ENCODE results near the gene UCP2.
"Not testable (repeated sequence)": the region's sequence is repeated elsewhere in the genome, so short reads cannot be mapped to it uniquely, and the experiment has no call there.

The UCP2 gene

DNA sequence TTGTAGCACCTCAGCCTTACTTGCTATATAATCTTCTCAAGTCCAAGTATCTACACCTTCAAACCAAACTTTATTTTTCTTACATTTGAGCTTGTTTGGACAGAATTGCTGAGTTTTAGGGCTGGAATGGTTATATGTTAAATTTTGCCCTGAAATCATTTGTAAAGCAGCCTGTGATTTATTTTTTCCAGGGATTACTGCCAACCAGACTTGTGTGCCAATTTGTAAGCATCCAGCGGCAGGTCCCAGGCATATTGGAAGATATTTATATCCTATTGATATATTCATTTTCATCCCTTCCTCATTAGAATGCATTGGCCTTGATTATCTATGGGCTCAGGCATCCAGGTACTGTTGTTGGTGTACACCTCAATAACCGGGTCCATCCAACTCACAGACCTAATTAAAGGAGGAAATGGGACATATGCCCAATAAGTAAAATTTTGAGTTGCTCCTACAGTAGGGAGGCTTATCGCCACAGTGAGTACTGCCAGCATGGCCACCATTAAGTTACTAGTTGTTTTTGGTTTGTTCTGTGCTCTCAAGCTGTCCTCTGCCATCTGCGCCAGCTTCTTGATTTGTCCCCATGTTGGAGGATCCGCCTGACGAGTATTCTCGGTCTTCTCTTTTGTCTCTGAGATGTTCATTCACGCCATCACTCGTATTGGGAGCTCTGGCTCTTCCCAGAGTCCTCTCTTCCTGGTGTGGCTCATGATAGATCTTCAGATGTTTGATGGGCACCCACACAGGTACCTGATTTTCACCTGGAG lies 41.7 kb downstream of the UCP2 start:
- DNase-seq (ENCODE audit: low read depth): no peak

GRCh38 chr11:73939096-73939495 lies 43.5 kb downstream of the UCP2 start:
- no peak for DNase-seq (ENCODE audit: low read depth)

GRCh38 chr11:73936047-73936446 lies 46.6 kb downstream of the UCP2 start:
- not testable (repeated sequence) for DNase-seq (ENCODE audit: low read depth)

DNA sequence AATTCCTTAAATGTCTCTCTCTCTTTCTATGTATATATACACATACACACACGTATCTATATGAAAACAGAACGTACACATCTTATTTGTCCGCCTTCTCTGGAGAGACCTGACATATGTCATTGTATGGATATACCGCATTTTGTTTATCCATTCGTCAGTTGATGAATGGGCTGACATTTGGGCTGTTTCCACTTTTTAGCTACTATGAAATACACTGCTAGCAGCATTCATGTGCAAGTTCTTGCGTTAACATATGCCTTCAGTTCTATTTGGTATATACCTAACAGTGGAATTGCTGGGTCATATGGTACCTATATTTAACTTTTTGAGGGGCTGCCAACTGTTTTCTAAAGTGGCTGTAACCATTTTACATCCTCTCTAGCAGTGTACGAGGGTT lies 49.9 kb downstream of the UCP2 start:
- DNase-seq (ENCODE audit: low read depth): no peak

- DNase-seq (ENCODE audit: low read depth): no peak
These were observed 50.7 kb downstream of the UCP2 start for GRCh38 chr11:73931951-73932350.

DNA sequence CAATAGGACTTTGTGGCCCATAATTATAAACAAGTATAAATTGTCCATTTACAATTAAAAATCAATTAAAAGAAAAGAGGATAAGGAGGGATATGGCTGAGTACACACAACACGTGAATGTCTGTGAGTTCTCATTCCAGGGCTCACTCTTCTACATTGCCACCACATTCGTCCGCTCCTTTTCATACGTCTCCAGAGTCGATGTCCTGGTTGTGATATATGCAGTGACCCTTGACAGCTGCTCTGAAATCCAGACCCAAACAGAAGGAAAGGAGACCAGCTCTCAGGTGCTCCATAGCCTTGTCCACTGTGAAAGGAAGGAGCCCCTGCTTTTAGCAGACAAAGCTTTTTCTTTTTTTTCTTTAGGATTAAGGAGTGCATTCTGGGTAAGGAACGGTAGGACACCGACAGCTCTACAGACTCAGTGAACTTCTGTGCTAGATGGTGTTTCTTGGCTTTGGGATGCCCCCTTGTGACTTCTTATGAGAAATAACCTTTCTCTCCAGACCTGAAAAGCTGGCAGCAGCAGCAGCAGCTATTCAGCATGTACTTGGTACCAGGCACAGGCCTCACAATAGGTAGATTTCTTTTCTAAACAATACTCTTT lies 51.5 kb downstream of the UCP2 start:
- no peak for DNase-seq (ENCODE audit: low read depth)

DNA sequence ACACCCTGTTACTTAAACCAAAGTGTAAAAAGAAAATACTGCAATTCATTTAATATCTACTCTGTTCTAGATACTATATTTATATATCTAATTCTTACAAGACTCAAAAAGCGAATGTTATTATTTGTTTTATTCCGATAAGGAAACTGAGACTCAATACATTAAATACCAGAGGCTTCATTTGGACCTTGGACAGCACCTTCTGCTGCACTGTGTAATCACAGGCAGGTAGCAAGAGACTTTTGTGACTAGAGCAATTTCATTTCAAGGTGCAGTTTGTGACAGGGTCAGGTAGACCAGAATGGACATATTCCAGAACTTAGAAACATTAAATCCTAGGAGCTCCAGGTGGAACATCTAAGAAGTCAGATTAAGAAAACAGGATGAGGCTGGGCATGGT lies 53.3 kb downstream of the UCP2 start:
- no peak for DNase-seq (ENCODE audit: low read depth)
